CD4-positive, CD25-positive, alpha-beta regulatory T cell (primary cell): ENCODE results near the gene XPNPEP2. TPM values are rescaled to one million over a fixed set of nuclear protein-coding genes. Genes with fewer than 3 reads are reported as not detected.

Experiments used
- ATAC-seq, 2 donors: fragments of 150-1000 bp; cut with Tn5 transposase; one replicate each; pipeline ENCODE4 v1.10.0; 2021; ENCODE audit warnings: low read depth in 2 of 2, moderate number of reproducible peaks in 2 of 2, moderate library complexity in 1 of 2
- DNase-seq, 3 donors: peaks; one replicate each; pipeline versions ENCODE4 v3.0.0 to v3.0.0-alpha.2; 2012 to 2022; ENCODE audit warnings: mixed read lengths in 1 of 3
- H3K27ac ChIP-seq: one replicate; pipeline ENCODE4 v1.7.0; 2013; ENCODE audit warnings: mild to moderate bottlenecking, low read length; ENCODE audit not compliant: insufficient read depth, poor library complexity, severe bottlenecking
- H3K27me3 ChIP-seq: one replicate; pipeline ENCODE4 v1.7.0; 2013; ENCODE audit warnings: low read length; ENCODE audit not compliant: control insufficient read depth, insufficient read depth
- H3K36me3 ChIP-seq: one replicate; pipeline ENCODE4 v1.7.0; 2013; ENCODE audit warnings: mild to moderate bottlenecking, low read length, moderate library complexity; ENCODE audit not compliant: control insufficient read depth, insufficient read depth
- H3K4me1 ChIP-seq: 2 replicates; pipeline ENCODE4 v1.7.0; 2013; ENCODE audit warnings: mild to moderate bottlenecking, low read length; ENCODE audit not compliant: insufficient read depth, control insufficient read depth, poor library complexity, severe bottlenecking
- H3K4me3 ChIP-seq: one replicate; pipeline ENCODE4 v1.7.0; 2013; ENCODE audit warnings: low read depth, mild to moderate bottlenecking, low read length, moderate library complexity
- H3K9me3 ChIP-seq, 2 experiments: 1 replicate in 1 of 2; 2 replicates in 1 of 2; pipeline ENCODE4 v1.7.0; 2013; ENCODE audit warnings: low read length in 2 of 2, mild to moderate bottlenecking in 1 of 2, moderate library complexity in 1 of 2; ENCODE audit not compliant: control insufficient read depth in 2 of 2
- H3K27ac Mint-ChIP-seq, 3 donors: one replicate each; pipeline ENCODE4 v1.8.0; 2020 to 2022; ENCODE audit warnings: mild to moderate bottlenecking in 3 of 3, mixed read lengths in 3 of 3, moderate library complexity in 2 of 3
- H3K27me3 Mint-ChIP-seq: one replicate; pipeline ENCODE4 v1.8.0; 2022; ENCODE audit warnings: mild to moderate bottlenecking, mixed read lengths
- H3K36me3 Mint-ChIP-seq: one replicate; pipeline ENCODE4 v1.8.0; 2020; ENCODE audit warnings: mixed read lengths
- H3K4me1 Mint-ChIP-seq, 4 donors: one replicate each; pipeline ENCODE4 v1.8.0; 2020 to 2022; ENCODE audit warnings: mixed read lengths in 4 of 4, mild to moderate bottlenecking in 1 of 4
- H3K4me3 Mint-ChIP-seq, 4 donors: one replicate each; pipeline ENCODE4 v1.8.0; 2020 to 2022; ENCODE audit warnings: mild to moderate bottlenecking in 4 of 4, mixed read lengths in 4 of 4, moderate library complexity in 3 of 4
- H3K9me3 Mint-ChIP-seq, 7 donors: one replicate each; pipeline ENCODE4 v1.8.0; 2020 to 2022; ENCODE audit warnings: mixed read lengths in 7 of 7, mild to moderate bottlenecking in 3 of 7, moderate library complexity in 2 of 7
- polyA plus RNA-seq, 4 donors: library from polyadenylated mRNA; unstranded; fragments of 300-500 nt; fragmentation: Illumina TruSeq; gene quantifications; one replicate each; pipeline ENCODE4 v1.2.3, GENCODE V29; 2021
- total RNA-seq: library from RNA; stranded (reverse); gene quantifications from one replicate; pipeline ENCODE4 v1.2.3, GENCODE V29; 2022

The XPNPEP2 gene
- total and polyA plus RNA-seq, 5 donors from 2014 or later = 0.17 to 0.99 (median 0.63) TPM

- Histone ChIP-seq H3K4me3 (peak overlapping the region; percentile 37), H3K9me3 (no peaks in the 10 kb centered on the region), H3K36me3 (no peaks in the 10 kb centered on the region), H3K27me3 (no peaks in the 10 kb centered on the region), H3K27ac (peak overlapping the region; percentile 77), H3K4me1 (peaks cover 94% of the 10 kb centered on the region)
- no peak for ATAC-seq
- Mint-ChIP-seq H3K4me3 (peak overlapping the region; percentile 8 to 86 (median 43)), H3K36me3 (no peaks in the 10 kb centered on the region), H3K9me3 (no peaks in the 10 kb centered on the region), H3K4me1 (peaks cover 7 to 91% (median 36%) of the 10 kb centered on the region in 4 donors), H3K27me3 (peaks cover 4% of the 10 kb centered on the region), H3K27ac (peak overlapping the region; percentile 88 to 94 (median 93))
- DNase-seq = peak in 1 of 3 donors; percentile 42
These were observed 35.1 kb downstream of the XPNPEP2 start for GRCh38 chrX:129773649-129774458.

- no peaks in the 10 kb centered on the region for H3K27me3 ChIP-seq
- Mint-ChIP-seq H3K36me3 (peaks cover 6% of the 10 kb centered on the region), H3K27me3 (no peaks in the 10 kb centered on the region), H3K4me3 (peak overlapping the region; percentile 86 to 94 (median 90)), H3K4me1 (peaks cover 0 to 89% (median 31%) of the 10 kb centered on the region in 4 donors), H3K9me3 (peaks cover 0 to 2% (median 0%) of the 10 kb centered on the region in 7 donors), H3K27ac (peak overlapping the region; percentile 92 to 99 (median 97))
- H3K4me1 ChIP-seq = peaks cover 87% of the 10 kb centered on the region
- H3K36me3 ChIP-seq = peaks cover 1% of the 10 kb centered on the region
- peak overlapping the region; percentile 62 for H3K4me3 ChIP-seq
- DNase-seq (peak; percentile 64 to 91 (median 76)), ATAC-seq (peak; percentile 38 to 39)
- no peaks in the 10 kb centered on the region for H3K9me3 ChIP-seq
- peak overlapping the region; percentile 89 for H3K27ac ChIP-seq
These were observed 38.6 kb downstream of the XPNPEP2 start for GRCh38 chrX:129777218-129778030.

- DNase-seq (no peak), ATAC-seq (no peak)
- Mint-ChIP-seq H3K27me3 (no peaks in the 10 kb centered on the region), H3K27ac (peak overlapping the region; percentile 92 to 99 (median 92)), H3K36me3 (peaks cover 20% of the 10 kb centered on the region), H3K4me3 (peak overlapping the region; percentile 89 to 96 (median 93)), H3K4me1 (peaks cover 0 to 90% (median 34%) of the 10 kb centered on the region in 4 donors), H3K9me3 (peaks cover 0 to 2% (median 0%) of the 10 kb centered on the region in 7 donors)
- no peaks in the 10 kb centered on the region for H3K9me3 ChIP-seq
- no peaks in the 10 kb centered on the region for H3K27me3 ChIP-seq
- H3K4me1 ChIP-seq = peaks cover 87% of the 10 kb centered on the region
- H3K36me3 ChIP-seq = peaks cover 12% of the 10 kb centered on the region
- peak overlapping the region; percentile 95 for H3K4me3 ChIP-seq
- peak overlapping the region; percentile 89 for H3K27ac ChIP-seq
These were observed 40.4 kb downstream of the XPNPEP2 start for GRCh38 chrX:129779086-129779672.

GRCh38 chrX:129779747-129780146, 41.0 kb downstream of the XPNPEP2 start, which contains the start of gene SASH3:
Gene SASH3 (plus strand): TSS chrX:129779949. CDS start chrX:129780098, 149 bp downstream.
- Histone ChIP-seq H3K36me3 (peaks cover 16% of the 10 kb centered on the region), H3K4me1 (peaks cover 89% of the 10 kb centered on the region), H3K27me3 (no peaks in the 10 kb centered on the region), H3K4me3 (peak within 1 kb of the TSS; percentile 95), H3K27ac (peak within 1 kb of the TSS; percentile 89), H3K9me3 (no peaks in the 10 kb centered on the region)
- peaks cover 25% of the 10 kb centered on the region for H3K36me3 Mint-ChIP-seq
- peaks cover 0 to 2% (median 0%) of the 10 kb centered on the region in 7 donors for H3K9me3 Mint-ChIP-seq
- H3K4me3 Mint-ChIP-seq = peak within 1 kb of the TSS; percentile 89 to 96 (median 93)
- peaks cover 0 to 90% (median 38%) of the 10 kb centered on the region in 4 donors for H3K4me1 Mint-ChIP-seq
- H3K27ac Mint-ChIP-seq = peak within 1 kb of the TSS; percentile 92 to 99 (median 94)
- DNase-seq (peak; percentile 60 to 88 (median 63)), ATAC-seq (peak; percentile 29 to 45)
- H3K27me3 Mint-ChIP-seq = no peaks in the 10 kb centered on the region

GRCh38 chrX:129780441-129781105, 41.8 kb downstream of the XPNPEP2 start:
- peaks cover 88% of the 10 kb centered on the region for H3K4me1 ChIP-seq
- H3K27me3 Mint-ChIP-seq = no peaks in the 10 kb centered on the region
- H3K27me3 ChIP-seq = no peaks in the 10 kb centered on the region
- no peak for DNase-seq
- no peaks in the 10 kb centered on the region for H3K9me3 ChIP-seq
- peak overlapping the region; percentile 74 to 94 (median 92) for H3K27ac Mint-ChIP-seq
- H3K4me1 Mint-ChIP-seq = peaks cover 0 to 88% (median 39%) of the 10 kb centered on the region in 4 donors
- H3K36me3 ChIP-seq = peaks cover 21% of the 10 kb centered on the region
- peak overlapping the region; percentile 89 to 96 (median 93) for H3K4me3 Mint-ChIP-seq
- no peak for ATAC-seq
- peak overlapping the region; percentile 95 for H3K4me3 ChIP-seq
- peaks cover 0 to 2% (median 0%) of the 10 kb centered on the region in 7 donors for H3K9me3 Mint-ChIP-seq
- peaks cover 31% of the 10 kb centered on the region for H3K36me3 Mint-ChIP-seq
- peak overlapping the region; percentile 89 for H3K27ac ChIP-seq

GRCh38 chrX:129781134-129781672, 42.4 kb downstream of the XPNPEP2 start:
- Histone ChIP-seq H3K27me3 (no peaks in the 10 kb centered on the region), H3K27ac (peak overlapping the region; percentile 89), H3K9me3 (no peaks in the 10 kb centered on the region), H3K4me1 (peaks cover 89% of the 10 kb centered on the region), H3K36me3 (peaks cover 22% of the 10 kb centered on the region), H3K4me3 (peak overlapping the region; percentile 95)
- peaks cover 36% of the 10 kb centered on the region for H3K36me3 Mint-ChIP-seq
- H3K27ac Mint-ChIP-seq = peak overlapping the region; percentile 74 to 94 (median 92)
- ATAC-seq = peak; percentile 77 to 81
- H3K4me1 Mint-ChIP-seq = peaks cover 0 to 90% (median 43%) of the 10 kb centered on the region in 4 donors
- peak overlapping the region; percentile 89 to 96 (median 93) for H3K4me3 Mint-ChIP-seq
- peak; percentile 66 to 92 (median 78) for DNase-seq
- no peaks in the 10 kb centered on the region for H3K27me3 Mint-ChIP-seq
- H3K9me3 Mint-ChIP-seq = peaks cover 0 to 2% (median 0%) of the 10 kb centered on the region in 7 donors
